Mesendoderm (in vitro differentiated cells): Measurements from ENCODE around the gene DCUN1D2.
A peak's percentile ranks its signal among the peaks of the same experiment; 100 is the strongest.

Source experiments
- DNase-seq: peaks from one replicate; pipeline ENCODE4 v3.0.0; 2013
- H2AK5ac ChIP-seq: 2 replicates; pipeline ENCODE4 v1.6.1; 2013; ENCODE audit warnings: low read length, inconsistent platforms
- H2BK120ac ChIP-seq: 2 replicates; pipeline ENCODE4 v1.6.1; 2013; ENCODE audit warnings: low read depth, mild to moderate bottlenecking, low read length, moderate library complexity, mixed read lengths
- H2BK15ac ChIP-seq: replicated peaks from 2 replicates; pipeline ENCODE4 v1.6.1; 2013; ENCODE audit warnings: low read depth, mild to moderate bottlenecking, moderate library complexity
- H2BK5ac ChIP-seq: 2 replicates; pipeline ENCODE4 v1.6.1; 2013; ENCODE audit warnings: low read length, inconsistent platforms
- H3K18ac ChIP-seq: 2 replicates; pipeline ENCODE4 v1.6.1; 2013; ENCODE audit warnings: mild to moderate bottlenecking, low read length, mixed read lengths
- H3K23ac ChIP-seq: one replicate; pipeline ENCODE4 v1.6.1; 2013; ENCODE audit warnings: low read length
- H3K27ac ChIP-seq: 2 replicates; pipeline ENCODE4 v1.5.1; 2013; ENCODE audit warnings: low read depth, mild to moderate bottlenecking, inconsistent platforms, low read length, moderate library complexity
- H3K27me3 ChIP-seq: 2 replicates; pipeline ENCODE4 v1.6.1; 2013; ENCODE audit warnings: low read length, control low read depth, mild to moderate bottlenecking, inconsistent platforms; ENCODE audit not compliant: insufficient read depth, poor library complexity
- H3K36me3 ChIP-seq: 2 replicates; pipeline ENCODE4 v1.6.1; 2013; ENCODE audit warnings: low read length, inconsistent platforms; ENCODE audit not compliant: control insufficient read depth, insufficient read depth
- H3K4ac ChIP-seq: one replicate; pipeline ENCODE4 v1.6.1; 2013; ENCODE audit warnings: low read depth, mild to moderate bottlenecking, low read length, moderate library complexity
- H3K4me1 ChIP-seq: 2 replicates; pipeline ENCODE4 v1.6.1; 2013; ENCODE audit warnings: low read depth, low read length, inconsistent platforms; ENCODE audit not compliant: control insufficient read depth
- H3K4me2 ChIP-seq: 2 replicates; pipeline ENCODE4 v1.6.1; 2013; ENCODE audit warnings: low read length
- H3K4me3 ChIP-seq: 2 replicates; pipeline ENCODE4 v1.5.1; 2013; ENCODE audit warnings: mild to moderate bottlenecking, low read length
- H3K56ac ChIP-seq: one replicate; pipeline ENCODE4 v1.6.1; 2013; ENCODE audit warnings: low read length
- H3K79me1 ChIP-seq: 2 replicates; pipeline ENCODE4 v1.6.1; 2013; ENCODE audit warnings: low read length, inconsistent platforms
- H3K79me2 ChIP-seq: 2 replicates; pipeline ENCODE4 v1.6.1; 2013; ENCODE audit warnings: mild to moderate bottlenecking, low read length; ENCODE audit not compliant: control insufficient read depth, insufficient read depth
- H3K9ac ChIP-seq: 2 replicates; pipeline ENCODE4 v1.6.1; 2013; ENCODE audit warnings: low read length, inconsistent platforms
- H4K5ac ChIP-seq: one replicate; pipeline ENCODE4 v1.6.1; 2013; ENCODE audit warnings: low read length
- H4K8ac ChIP-seq: one replicate; pipeline ENCODE4 v1.6.1; 2013; ENCODE audit warnings: low read depth, mild to moderate bottlenecking, control low read depth, low read length, moderate library complexity
- WGBS: extraction: QIAGEN DNeasy Blood & Tissue Kit; methylation state at CpG from one replicate; pipeline ENCODE4 v1.1.7; 2013; ENCODE audit warnings: low lambda C conversion rate, missing lambda C conversion rate; ENCODE audit not compliant: insufficient coverage; ENCODE audit errors: extremely low coverage; 5-methylcytosine and 5-hydroxymethylcytosine counted together

DCUN1D2 gene

GRCh38 chr13:113491982-113492381 is 1.5 kb upstream of the DCUN1D2 start:
- DNase-seq, result no peak
- H2AK5ac ChIP-seq, result no peak overlapping the region
- no peak overlapping the region for H4K8ac ChIP-seq
- peak overlapping the region; percentile 68 for H3K4me2 ChIP-seq
- H4K5ac ChIP-seq, result no peak overlapping the region
- H3K4me3 ChIP-seq, result peak overlapping the region; percentile 91
- peaks cover 19% of the 10 kb centered on the region for H3K4me1 ChIP-seq
- H3K79me1 ChIP-seq, result peaks cover 35% of the 10 kb centered on the region
- peak overlapping the region; percentile 98 for H3K9ac ChIP-seq
- no peak overlapping the region for H3K18ac ChIP-seq
- no CpG with 5 or more reads among the region's 9 CpGs for WGBS
- no peak overlapping the region for H2BK5ac ChIP-seq
- no peak overlapping the region for H3K27ac ChIP-seq
- peaks cover 45% of the 10 kb centered on the region for H3K79me2 ChIP-seq
- H3K4ac ChIP-seq, result no peak overlapping the region
- H2BK15ac ChIP-seq, result no peak overlapping the region
- H2BK120ac ChIP-seq, result no peak overlapping the region
- H3K36me3 ChIP-seq, result peaks cover under 1% of the 10 kb centered on the region
- H3K23ac ChIP-seq, result no peak overlapping the region
- H3K56ac ChIP-seq, result peak overlapping the region; percentile 95
- no peaks in the 10 kb centered on the region for H3K27me3 ChIP-seq

- Histone ChIP-seq H3K9ac (peak overlapping the region; percentile 98), H3K4me3 (peak overlapping the region; percentile 91), H2BK5ac (peak overlapping the region; percentile 77), H2BK15ac (no peak overlapping the region), H2BK120ac (peak overlapping the region; percentile 5), H3K27ac (peak overlapping the region; percentile 88), H3K27me3 (no peaks in the 10 kb centered on the region), H3K79me2 (peaks cover 47% of the 10 kb centered on the region), H3K36me3 (no peaks in the 10 kb centered on the region), H3K23ac (no peak overlapping the region), H3K56ac (peak overlapping the region; percentile 95), H3K79me1 (peaks cover 33% of the 10 kb centered on the region), H3K4me1 (peaks cover 19% of the 10 kb centered on the region), H3K4ac (peak overlapping the region; percentile 86), H2AK5ac (no peak overlapping the region), H3K18ac (peak overlapping the region; percentile 95), H4K8ac (peak overlapping the region; percentile 67), H3K4me2 (peak overlapping the region; percentile 68), H4K5ac (no peak overlapping the region)
- peak; percentile 54 for DNase-seq
- WGBS, result no CpG with 5 or more reads among the region's 22 CpGs
Measured at GRCh38 chr13:113491418-113491883, 940 bp upstream of the DCUN1D2 start.

GRCh38 chr13:113489549-113490495 is 689 bp downstream of the DCUN1D2 start:
- Histone ChIP-seq H3K27me3 (no peaks in the 10 kb centered on the region), H3K36me3 (no peaks in the 10 kb centered on the region), H2AK5ac (peak overlapping the region; percentile 27), H3K27ac (peak overlapping the region; percentile 58), H4K8ac (no peak overlapping the region), H2BK5ac (no peak overlapping the region), H3K4me1 (peaks cover 14% of the 10 kb centered on the region), H2BK15ac (no peak overlapping the region), H3K18ac (peak overlapping the region; percentile 98), H3K56ac (peak overlapping the region; percentile 92), H3K9ac (peak overlapping the region; percentile 87), H3K4ac (peak overlapping the region; percentile 61), H3K23ac (peak overlapping the region; percentile 72), H3K79me2 (peaks cover 57% of the 10 kb centered on the region), H2BK120ac (no peak overlapping the region), H3K4me2 (peak overlapping the region; percentile 99), H4K5ac (no peak overlapping the region), H3K79me1 (peaks cover 43% of the 10 kb centered on the region), H3K4me3 (peak overlapping the region; percentile 91)
- no CpG with 5 or more reads among the region's 54 CpGs for WGBS
- DNase-seq, result peak; percentile 49

DNA sequence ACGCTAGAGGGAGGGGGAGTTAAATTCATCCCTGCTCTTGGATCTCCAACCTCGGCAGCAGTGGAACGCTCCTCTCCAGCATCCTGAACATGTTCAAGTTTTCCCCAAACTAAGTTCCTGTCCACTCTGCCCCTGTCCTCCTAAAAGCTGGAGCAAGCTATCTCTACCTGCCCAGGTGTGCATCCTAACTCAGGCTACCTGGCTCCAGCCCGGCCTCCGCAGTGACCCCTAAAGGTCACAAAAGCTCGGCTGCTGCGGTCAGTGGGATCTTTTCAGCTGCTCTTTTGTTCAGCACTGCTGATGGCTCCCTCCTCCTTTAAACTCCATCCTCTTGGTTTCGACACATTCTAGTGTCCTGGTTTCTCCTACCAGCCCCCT is 1.4 kb downstream of the DCUN1D2 start:
- no peak overlapping the region for H3K27ac ChIP-seq
- peak; percentile 74 for DNase-seq

GRCh38 chr13:113488283-113488682 is 2.2 kb downstream of the DCUN1D2 start:
- Histone ChIP-seq H2BK15ac (no peak overlapping the region), H3K79me2 (peaks cover 64% of the 10 kb centered on the region), H3K27ac (no peak overlapping the region), H3K36me3 (no peaks in the 10 kb centered on the region), H4K8ac (no peak overlapping the region), H3K4ac (no peak overlapping the region), H3K56ac (peak overlapping the region; percentile 56), H2BK5ac (no peak overlapping the region), H3K18ac (no peak overlapping the region), H3K79me1 (peaks cover 37% of the 10 kb centered on the region), H3K4me3 (no peak overlapping the region), H3K4me2 (no peak overlapping the region), H3K9ac (no peak overlapping the region), H3K23ac (no peak overlapping the region), H3K4me1 (peaks cover 10% of the 10 kb centered on the region), H4K5ac (no peak overlapping the region), H3K27me3 (no peaks in the 10 kb centered on the region), H2AK5ac (no peak overlapping the region), H2BK120ac (no peak overlapping the region)
- no CpG with 5 or more reads among the region's 3 CpGs for WGBS
- no peak for DNase-seq

More for the DNA sequence above, 1.4 kb downstream of the DCUN1D2 start:
- H3K9ac ChIP-seq, result peak overlapping the region; percentile 87
- no peak overlapping the region for H2BK5ac ChIP-seq
- H3K27me3 ChIP-seq, result no peaks in the 10 kb centered on the region
- H3K23ac ChIP-seq, result no peak overlapping the region
- peak overlapping the region; percentile 91 for H3K4me3 ChIP-seq
- H3K79me2 ChIP-seq, result peaks cover 57% of the 10 kb centered on the region
- peaks cover 14% of the 10 kb centered on the region for H3K4me1 ChIP-seq
- peaks cover 40% of the 10 kb centered on the region for H3K79me1 ChIP-seq
- no peak overlapping the region for H2BK15ac ChIP-seq
- H3K36me3 ChIP-seq, result no peaks in the 10 kb centered on the region
- no peak overlapping the region for H4K8ac ChIP-seq
- no peak overlapping the region for H3K18ac ChIP-seq
- H2BK120ac ChIP-seq, result no peak overlapping the region
- peak overlapping the region; percentile 92 for H3K56ac ChIP-seq
- peak overlapping the region; percentile 99 for H3K4me2 ChIP-seq
- H2AK5ac ChIP-seq, result no peak overlapping the region
- WGBS, result no CpG with 5 or more reads among the region's 8 CpGs
- no peak overlapping the region for H4K5ac ChIP-seq
- no peak overlapping the region for H3K4ac ChIP-seq
